AG04450 (cell line): ENCODE results near the gene CCNE1. TPM values are rescaled to one million over a fixed set of nuclear protein-coding genes. Genes with fewer than 3 reads are reported as not detected.

ENCODE experiments used
- CTCF ChIA-PET: fragments of 300-600, 350-600 bp; formaldehyde crosslinking; extraction: SDS; loops from one replicate; lab custom pipeline; 2022; ENCODE audit warnings: antibody characterized with exemption, inconsistent platforms; lab: Charles Lee
- POLR2A ChIA-PET: fragments of 350-600 bp; formaldehyde crosslinking; extraction: SDS; loops from one replicate; lab custom pipeline; 2021; ENCODE audit warnings: antibody characterized with exemption, inconsistent platforms; lab: Yijun Ruan, JAX
- DNase-seq: peaks from one replicate; pipeline ENCODE4 v3.0.0-alpha.2; 2011; ENCODE audit warnings: low read depth, low spot score
- H3K27ac ChIP-seq: one replicate; pipeline ENCODE4 v1.5.1; 2012; ENCODE audit warnings: low read depth, low read length, control low read depth
- H3K27me3 ChIP-seq: one replicate; pipeline ENCODE4 v1.6.0; 2012; ENCODE audit warnings: low read length; ENCODE audit not compliant: control insufficient read depth, insufficient read depth
- H3K4me3 ChIP-seq: 2 replicates; pipeline ENCODE4 v1.5.1; 2011; ENCODE audit warnings: mild to moderate bottlenecking, low read depth, low read length, control low read depth
- H3K9me3 ChIP-seq: 2 replicates; pipeline ENCODE4 v1.5.1; 2012; ENCODE audit warnings: low read length; ENCODE audit not compliant: control insufficient read depth, insufficient read depth
- polyA plus RNA-seq: library from polyadenylated mRNA; depleted of rRNA; stranded (reverse); fragments of >200 nt; gene quantifications from 2 replicates; pipeline ENCODE4 v1.2.3, GENCODE V29; 2011
- TF ChIP-seq, protein P1 (sequence below): IDR thresholded peaks from 2 replicates; pipeline ENCODE4 v1.5.1; 2011; ENCODE audit warnings: low read depth, low read length, control low read depth, inconsistent platforms

CCNE1 gene
- polyA plus RNA-seq, 1 experiment = 4.8 TPM

DNA sequence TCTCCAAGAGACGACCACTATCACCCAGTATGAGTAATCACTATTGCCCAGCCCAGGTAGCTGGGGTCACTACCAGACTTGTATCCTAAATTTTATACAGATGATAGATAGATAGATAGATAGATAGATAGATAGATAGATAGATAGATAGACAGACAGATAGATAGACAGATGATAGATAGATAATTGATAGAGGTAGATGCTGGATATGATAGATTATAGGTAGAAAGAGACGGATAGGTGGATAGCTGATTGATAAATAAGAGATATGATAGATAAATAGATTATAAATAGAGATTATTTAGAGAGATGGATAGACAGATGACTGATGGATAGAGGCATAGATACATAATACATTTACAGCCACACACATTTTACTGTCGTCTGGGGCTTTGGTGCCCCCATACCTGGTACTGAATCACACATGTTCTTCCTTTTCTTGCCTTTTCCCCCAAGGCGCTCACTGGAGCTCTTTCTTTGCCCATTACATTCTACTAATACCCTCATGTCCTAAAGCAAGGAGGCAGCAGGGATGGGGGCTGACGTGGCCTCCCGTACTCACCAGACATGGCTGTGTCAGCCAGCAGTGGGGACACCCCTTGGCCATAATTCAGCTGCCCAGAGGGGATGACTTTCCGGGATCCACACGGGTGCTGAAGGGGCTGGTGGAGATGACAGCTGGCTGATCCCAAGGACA lies 44.6 kb upstream of the CCNE1 start:
- Histone ChIP-seq H3K27ac (no peak overlapping the region), H3K4me3 (no peak overlapping the region), H3K9me3 (no peaks in the 10 kb centered on the region), H3K27me3 (peaks cover 2% of the 10 kb centered on the region)
- ChIA-PET POLR2A (no interaction called here), CTCF (interaction anchor here (0.7 kb wide), 1 partner anchor 77 kb away, joined by 3 read pairs; no protein-coding TSS in a partner anchor)
- TF ChIP-seq, protein P1, sequence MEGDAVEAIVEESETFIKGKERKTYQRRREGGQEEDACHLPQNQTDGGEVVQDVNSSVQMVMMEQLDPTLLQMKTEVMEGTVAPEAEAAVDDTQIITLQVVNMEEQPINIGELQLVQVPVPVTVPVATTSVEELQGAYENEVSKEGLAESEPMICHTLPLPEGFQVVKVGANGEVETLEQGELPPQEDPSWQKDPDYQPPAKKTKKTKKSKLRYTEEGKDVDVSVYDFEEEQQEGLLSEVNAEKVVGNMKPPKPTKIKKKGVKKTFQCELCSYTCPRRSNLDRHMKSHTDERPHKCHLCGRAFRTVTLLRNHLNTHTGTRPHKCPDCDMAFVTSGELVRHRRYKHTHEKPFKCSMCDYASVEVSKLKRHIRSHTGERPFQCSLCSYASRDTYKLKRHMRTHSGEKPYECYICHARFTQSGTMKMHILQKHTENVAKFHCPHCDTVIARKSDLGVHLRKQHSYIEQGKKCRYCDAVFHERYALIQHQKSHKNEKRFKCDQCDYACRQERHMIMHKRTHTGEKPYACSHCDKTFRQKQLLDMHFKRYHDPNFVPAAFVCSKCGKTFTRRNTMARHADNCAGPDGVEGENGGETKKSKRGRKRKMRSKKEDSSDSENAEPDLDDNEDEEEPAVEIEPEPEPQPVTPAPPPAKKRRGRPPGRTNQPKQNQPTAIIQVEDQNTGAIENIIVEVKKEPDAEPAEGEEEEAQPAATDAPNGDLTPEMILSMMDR = no peak
- no peak for DNase-seq

GRCh38 chr19:29768166-29768565 lies 43.6 kb upstream of the CCNE1 start:
- POLR2A ChIA-PET = interaction anchor here (0.7 kb wide), 1 partner anchor 196 kb away, joined by 3 read pairs; no protein-coding TSS in a partner anchor
- no peak for DNase-seq

DNA sequence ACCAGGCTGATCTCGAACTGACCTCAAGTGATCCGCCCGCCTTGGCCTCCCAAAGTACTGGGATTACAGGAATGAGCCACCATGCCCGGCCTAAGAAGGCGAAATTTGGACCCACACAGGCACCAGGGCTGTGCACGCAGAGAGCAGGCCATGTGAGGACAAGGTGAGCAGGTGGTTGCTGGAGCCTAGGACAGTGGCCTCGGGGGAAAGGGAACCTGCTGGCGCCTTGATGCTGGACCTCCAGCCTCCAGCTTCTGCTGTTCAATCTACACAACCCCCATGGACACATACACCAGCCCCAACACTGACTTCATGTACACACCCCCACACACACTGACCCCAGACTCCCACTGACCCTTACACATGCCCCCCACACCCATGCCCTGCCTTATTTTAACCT lies 41.8 kb upstream of the CCNE1 start:
- TF ChIP-seq, protein P1 = no peak
- ChIA-PET POLR2A (no interaction called here), CTCF (interaction anchor here (0.9 to 2.5 kb wide), 4 partner anchors 10 to 160 kb away, joined by 3 to 13 read pairs (median 8); no protein-coding TSS in a partner anchor)

More at GRCh38 chr19:29768166-29768565, 43.6 kb upstream of the CCNE1 start:
- CTCF ChIA-PET = interaction anchor here (0.9 to 2.2 kb wide), 2 partner anchors 8 to 105 kb away, joined by 4 to 13 read pairs; no protein-coding TSS in a partner anchor
- no peaks in the 10 kb centered on the region for H3K9me3 ChIP-seq
- no peak overlapping the region for H3K27ac ChIP-seq
- H3K4me3 ChIP-seq = no peak overlapping the region
- peaks cover 2% of the 10 kb centered on the region for H3K27me3 ChIP-seq
- TF ChIP-seq, protein P1 = no peak

GRCh38 chr19:29770648-29771047 lies 41.1 kb upstream of the CCNE1 start:
- Histone ChIP-seq H3K27ac (no peak overlapping the region), H3K27me3 (peaks cover 2% of the 10 kb centered on the region), H3K4me3 (no peak overlapping the region), H3K9me3 (no peaks in the 10 kb centered on the region)
- no peak for DNase-seq
- POLR2A ChIA-PET = no interaction called here
- CTCF ChIA-PET = interaction anchor here (0.9 to 2.5 kb wide), 6 partner anchors 11 to 160 kb away, joined by 3 to 10 read pairs (median 5); no protein-coding TSS in a partner anchor
- TF ChIP-seq, protein P1 = no peak

More for the DNA sequence above, 41.8 kb upstream of the CCNE1 start:
- DNase-seq = no peak
- Histone ChIP-seq H3K27me3 (peaks cover 2% of the 10 kb centered on the region), H3K4me3 (no peak overlapping the region), H3K9me3 (no peaks in the 10 kb centered on the region), H3K27ac (no peak overlapping the region)
